ENCODE data around the gene CADM1.

Gene CADM1

GRCh38 chr11:115326526-115326925 lies 177.7 kb downstream of the CADM1 start:
- TF ChIP-seq FOXP2 (optimal IDR thresholded peaks at IDR 0.05; ENCODE audit: borderline replicate concordance, extremely low read depth, extremely low read length, insufficient read depth) (no peak), REST (IDR thresholded peaks at IDR 0.05; ENCODE audit: insufficient read depth in 1 of 2, low read depth in 2 of 2, low read length in 2 of 2) (no peak), POLR2AphosphoS5 (IDR thresholded peaks at IDR 0.05; ENCODE audit: low read depth, low read length) (no peak), TAF1 (IDR thresholded peaks at IDR 0.05; ENCODE audit: borderline replicate concordance, insufficient read depth, low read length) (no peak), SIN3A (IDR thresholded peaks at IDR 0.05; ENCODE audit: borderline replicate concordance, insufficient read depth, low read length) (no peak)

GRCh38 chr11:115325523-115325922 lies 178.7 kb downstream of the CADM1 start:
- no peak for TF ChIP-seq POLR2AphosphoS5 (IDR thresholded peaks at IDR 0.05; ENCODE audit: low read depth, low read length)
- TF ChIP-seq REST (IDR thresholded peaks at IDR 0.05; ENCODE audit: insufficient read depth in 1 of 2, low read depth in 2 of 2, low read length in 2 of 2): no peak
- no peak for TF ChIP-seq TAF1 (IDR thresholded peaks at IDR 0.05; ENCODE audit: borderline replicate concordance, insufficient read depth, low read length)
- TF ChIP-seq FOXP2 (optimal IDR thresholded peaks at IDR 0.05; ENCODE audit: borderline replicate concordance, extremely low read depth, extremely low read length, insufficient read depth): no peak
- TF ChIP-seq SIN3A (IDR thresholded peaks at IDR 0.05; ENCODE audit: borderline replicate concordance, insufficient read depth, low read length): no peak

- TF ChIP-seq FOXP2 (optimal IDR thresholded peaks at IDR 0.05; ENCODE audit: borderline replicate concordance, extremely low read depth, extremely low read length, insufficient read depth) (no peak), SIN3A (IDR thresholded peaks at IDR 0.05; ENCODE audit: borderline replicate concordance, insufficient read depth, low read length) (no peak), POLR2AphosphoS5 (IDR thresholded peaks at IDR 0.05; ENCODE audit: low read depth, low read length) (no peak), TAF1 (IDR thresholded peaks at IDR 0.05; ENCODE audit: borderline replicate concordance, insufficient read depth, low read length) (no peak), REST (IDR thresholded peaks at IDR 0.05; ENCODE audit: insufficient read depth in 1 of 2, low read depth in 2 of 2, low read length in 2 of 2) (no peak)
Observed at GRCh38 chr11:115324581-115325432, 179.4 kb downstream of the CADM1 start.

DNA sequence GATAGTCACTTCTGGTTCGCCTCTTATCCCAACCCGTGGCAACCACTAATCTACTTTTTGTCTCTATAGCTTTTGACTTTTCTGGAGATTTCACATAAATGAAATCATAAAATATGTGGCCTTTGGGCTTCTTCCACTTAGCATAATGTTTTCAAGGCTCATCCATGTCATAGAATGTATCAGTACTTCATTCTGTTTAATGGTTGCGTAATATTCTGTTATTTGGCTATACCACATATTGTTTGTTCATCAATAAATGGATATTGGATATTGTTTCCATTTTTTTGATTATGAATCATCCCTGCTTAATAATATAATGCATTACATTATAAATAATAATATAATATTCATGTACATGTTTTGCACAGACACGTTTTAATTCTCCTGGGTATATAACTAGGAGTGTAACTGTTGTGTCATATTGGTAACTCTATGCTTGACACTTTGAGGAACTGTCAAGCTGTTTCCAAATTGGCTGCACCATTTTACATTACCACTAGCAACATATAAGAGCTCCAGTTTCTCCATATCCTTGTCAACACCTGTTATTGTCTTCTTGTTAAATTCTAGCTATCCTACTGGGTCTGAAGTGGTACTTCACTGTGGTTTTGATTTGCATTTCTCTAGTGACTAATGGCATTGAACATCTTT lies 181.5 kb downstream of the CADM1 start:
- TF ChIP-seq REST (IDR thresholded peaks at IDR 0.05; ENCODE audit: insufficient read depth in 1 of 2, low read depth in 2 of 2, low read length in 2 of 2) (no peak), SIN3A (IDR thresholded peaks at IDR 0.05; ENCODE audit: borderline replicate concordance, insufficient read depth, low read length) (no peak), POLR2AphosphoS5 (IDR thresholded peaks at IDR 0.05; ENCODE audit: low read depth, low read length) (no peak), FOXP2 (optimal IDR thresholded peaks at IDR 0.05; ENCODE audit: borderline replicate concordance, extremely low read depth, extremely low read length, insufficient read depth) (no peak), TAF1 (IDR thresholded peaks at IDR 0.05; ENCODE audit: borderline replicate concordance, insufficient read depth, low read length) (no peak)

All from PFSK-1 (cell line).